IMR-90 (cell line): Measurements from ENCODE around the gene CAPS2. TPM values are rescaled to one million over a fixed set of nuclear protein-coding genes. Genes with fewer than 3 reads are reported as not detected.

ENCODE experiments used
- ATAC-seq: fragments of 200-7000 bp; cut with Tn5 transposase; 2 replicates; pipeline ENCODE4 v1.9.1; 2020; ENCODE audit warnings: low read depth, mild to moderate bottlenecking, moderate library complexity
- BruUV-seq: library from RNA; stranded (reverse); fragments of 400-500 nt; replicated peaks from 2 replicates; lab custom pipeline; 2021; lab: Mats Ljungman, UMichigan
- CTCF ChIA-PET: fragments of 300-600 bp; formaldehyde crosslinking; extraction: SDS; loops from one replicate; lab custom pipeline; 2021; ENCODE audit warnings: antibody characterized with exemption; lab: Yijun Ruan, JAX
- POLR2A ChIA-PET: fragments of 300-600 bp; sonication (Branson Sonifier 250); formaldehyde crosslinking; loops from one replicate; lab custom pipeline; 2022; ENCODE audit warnings: antibody characterized with exemption; ENCODE audit not compliant: unreplicated experiment; lab: Charles Lee
- DNase-seq: peaks from one replicate; pipeline ENCODE4 v3.0.0; 2013
- H2AFZ ChIP-seq: replicated peaks from 2 replicates; pipeline ENCODE3; 2013; ENCODE audit warnings: low read length, mild to moderate bottlenecking; ENCODE audit not compliant: poor library complexity
- H2AK5ac ChIP-seq: 2 replicates; pipeline ENCODE4 v1.6.1; 2013; ENCODE audit warnings: low read depth, low read length, inconsistent platforms
- H2AK9ac ChIP-seq: replicated peaks from 2 replicates; pipeline ENCODE3; 2013; ENCODE audit warnings: mild to moderate bottlenecking, low read depth, low read length, moderate library complexity; ENCODE audit not compliant: poor library complexity
- H2BK120ac ChIP-seq: 2 replicates; pipeline ENCODE4 v1.6.1; 2013; ENCODE audit warnings: low read depth, low read length, inconsistent platforms
- H2BK15ac ChIP-seq: 3 replicates; pipeline ENCODE4 v1.6.1; 2013; ENCODE audit warnings: low read depth, low read length, inconsistent platforms
- H2BK20ac ChIP-seq: 2 replicates; pipeline ENCODE4 v1.6.1; 2013; ENCODE audit warnings: low read depth, mild to moderate bottlenecking, inconsistent platforms, low read length, moderate library complexity
- H2BK5ac ChIP-seq: 2 replicates; pipeline ENCODE4 v1.6.1; 2013; ENCODE audit warnings: mild to moderate bottlenecking, low read depth, low read length, inconsistent platforms; ENCODE audit not compliant: poor library complexity, severe bottlenecking
- H3K14ac ChIP-seq: replicated peaks from 2 replicates; pipeline ENCODE4 v1.6.1; 2013; ENCODE audit warnings: low read depth, low read length, inconsistent platforms
- H3K18ac ChIP-seq: 2 replicates; pipeline ENCODE4 v1.6.1; 2013; ENCODE audit warnings: low read depth, low read length, control low read depth
- H3K23ac ChIP-seq: 2 replicates; pipeline ENCODE4 v1.6.1; 2013; ENCODE audit warnings: low read depth, low read length, inconsistent platforms
- H3K27ac ChIP-seq: 2 replicates; pipeline ENCODE4 v1.5.1; 2013; ENCODE audit warnings: mild to moderate bottlenecking, control low read depth, low read length; ENCODE audit not compliant: insufficient read depth
- H3K27me3 ChIP-seq: 2 replicates; pipeline ENCODE4 v1.6.1; 2013; ENCODE audit warnings: low read length; ENCODE audit not compliant: control insufficient read depth, insufficient read depth
- H3K36me3 ChIP-seq: 2 replicates; pipeline ENCODE4 v1.6.1; 2013; ENCODE audit warnings: low read length, mixed read lengths; ENCODE audit not compliant: control insufficient read depth, insufficient read depth
- H3K4ac ChIP-seq: 2 replicates; pipeline ENCODE4 v1.6.1; 2013; ENCODE audit warnings: low read depth, low read length, inconsistent platforms
- H3K4me1 ChIP-seq: 2 replicates; pipeline ENCODE4 v1.6.1; 2013; ENCODE audit warnings: low read length, mixed read lengths; ENCODE audit not compliant: control insufficient read depth, insufficient read depth
- H3K4me2 ChIP-seq: 2 replicates; pipeline ENCODE4 v1.6.1; 2013; ENCODE audit warnings: low read depth, mild to moderate bottlenecking, control low read depth, low read length, moderate library complexity
- H3K4me3 ChIP-seq: 2 replicates; pipeline ENCODE4 v1.5.1; 2013; ENCODE audit warnings: low read depth, mild to moderate bottlenecking, control low read depth, low read length, moderate library complexity; ENCODE audit not compliant: insufficient read depth
- H3K56ac ChIP-seq: 2 replicates; pipeline ENCODE4 v1.6.1; 2013; ENCODE audit warnings: low read length, inconsistent platforms; ENCODE audit not compliant: insufficient read depth; ENCODE audit errors: extremely low read depth
- H3K79me1 ChIP-seq, 2 experiments: 2 replicates each; pipeline ENCODE4 v1.6.1; 2013; ENCODE audit warnings: low read length in 2 of 2, inconsistent platforms in 1 of 2, low read depth in 1 of 2
- H3K9ac ChIP-seq: 2 replicates; pipeline ENCODE4 v1.6.1; 2013; ENCODE audit warnings: low read depth, low read length, control low read depth
- H3K9me1 ChIP-seq: 2 replicates; pipeline ENCODE4 v1.6.1; 2013; ENCODE audit warnings: low read length, inconsistent platforms; ENCODE audit not compliant: insufficient read depth
- H3K9me3 ChIP-seq: 2 replicates; pipeline ENCODE4 v1.6.1; 2013; ENCODE audit warnings: low read length; ENCODE audit not compliant: control insufficient read depth, insufficient read depth
- H4K20me1 ChIP-seq: 2 replicates; pipeline ENCODE4 v1.6.1; 2013; ENCODE audit warnings: low read length, inconsistent platforms; ENCODE audit not compliant: insufficient read depth
- H4K5ac ChIP-seq: 2 replicates; pipeline ENCODE4 v1.6.1; 2013; ENCODE audit warnings: mild to moderate bottlenecking, low read depth, low read length, control low read depth
- H4K8ac ChIP-seq, 2 experiments: 2 replicates each; pipeline ENCODE4 v1.6.1; 2013; ENCODE audit warnings: low read depth in 2 of 2, low read length in 2 of 2, control low read depth in 1 of 2, inconsistent platforms in 1 of 2
- H4K91ac ChIP-seq: 2 replicates; pipeline ENCODE4 v1.6.1; 2013; ENCODE audit warnings: low read depth, low read length, inconsistent platforms; ENCODE audit not compliant: insufficient read depth
- CEBPB ChIP-seq: IDR thresholded peaks from 2 replicates; pipeline ENCODE4 v1.6.1; 2012; ENCODE audit warnings: low read depth, low read length, improper control_type of control experiment
- RCOR1 ChIP-seq: IDR thresholded peaks from 2 replicates; pipeline ENCODE4 v1.6.1; 2012; ENCODE audit warnings: mild to moderate bottlenecking, low read length, improper control_type of control experiment; ENCODE audit not compliant: insufficient replicate concordance
- WGBS, 2 experiments: methylation state at CpG; one replicate each; pipeline versions ENCODE4 v1.1.5 to v1.1.7; 2013; ENCODE audit warnings: missing lambda C conversion rate in 2 of 2; ENCODE audit not compliant: insufficient read length in 1 of 2; ENCODE audit errors: extremely low coverage in 2 of 2; 5-methylcytosine and 5-hydroxymethylcytosine counted together
- dilution Hi-C: fragments of 300-500 bp; cut with HindIII; formaldehyde crosslinking; loops from one replicate; pipeline ENCODE4 v1.14.3; 2018; ENCODE audit warnings: low sequenced_read_pairs; ENCODE audit not compliant: unreplicated experiment
- in situ Hi-C: fragments of 300-500 bp; cut with MboI; formaldehyde crosslinking; loops from 3 replicates; pipeline ENCODE4 v1.14.3; 2019; ENCODE audit warnings: low sequenced_read_pairs, inconsistent platforms, mixed read lengths
- intact Hi-C: fragments of 100-400 bp; cut with micrococcal nuclease; formaldehyde crosslinking; loops from 2 replicates; pipeline ENCODE4 v1.10.0; 2022
- polyA plus RNA-seq, 3 experiments: library from polyadenylated mRNA; depleted of rRNA; stranded (reverse); fragments of >200 nt; gene quantifications; 2 replicates each; pipeline ENCODE4 v1.2.3, GENCODE V29; 2012; ENCODE audit warnings: low replicate concordance in 1 of 3
- total RNA-seq: library from RNA; depleted of rRNA; stranded (reverse); fragments of >200 nt; gene quantifications from 2 replicates; pipeline ENCODE4 v1.2.3, GENCODE V29; 2012

Gene CAPS2
- total and polyA plus RNA-seq, 2 of the 4 experiments (the other 2 are of a cell fraction): 1.2 to 2.7 TPM

- no peak overlapping the region for H3K9ac ChIP-seq
- H3K4me2 ChIP-seq: no peak overlapping the region
- DNase-seq (no peak), ATAC-seq (no peak)
- H3K4ac ChIP-seq: no peak overlapping the region
- no peak overlapping the region for H3K27ac ChIP-seq
- H3K23ac ChIP-seq: no peak overlapping the region
- H2BK20ac ChIP-seq: no peak overlapping the region
- H2AFZ ChIP-seq: no peak overlapping the region
- H3K9me1 ChIP-seq: no peaks in the 10 kb centered on the region
- H3K36me3 ChIP-seq: no peaks in the 10 kb centered on the region
- H2BK15ac ChIP-seq: no peak overlapping the region
- H3K18ac ChIP-seq: no peak overlapping the region
- ChIA-PET POLR2A (no interaction called here), CTCF (no interaction called here)
- H2AK9ac ChIP-seq: no peak overlapping the region
- intact Hi-C loops: no loop called here
- H4K91ac ChIP-seq: no peak overlapping the region
- no peak overlapping the region for H2BK120ac ChIP-seq
- H3K79me1 ChIP-seq: no peaks in the 10 kb centered on the region
- no peak overlapping the region for H4K5ac ChIP-seq
- no peak overlapping the region for H3K14ac ChIP-seq
- no peaks in the 10 kb centered on the region for H3K4me1 ChIP-seq
- H2BK5ac ChIP-seq: no peak overlapping the region
- H2AK5ac ChIP-seq: no peak overlapping the region
- in situ Hi-C loops: no loop called here
- no peaks in the 10 kb centered on the region for H4K20me1 ChIP-seq
- no peak overlapping the region for H4K8ac ChIP-seq
- no peaks in the 10 kb centered on the region; the same call in 1 of the 2 replicates for H3K27me3 ChIP-seq
- BruUV-seq: no TSS peak
- dilution Hi-C loops: no loop called here
- no peak overlapping the region for H3K4me3 ChIP-seq
- no peaks in the 10 kb centered on the region for H3K9me3 ChIP-seq
- no CpG with 5 or more reads among the region's 2 CpGs for WGBS, 2 experiments
- H3K56ac ChIP-seq: no peak overlapping the region
- TF ChIP-seq CEBPB (no peak), RCOR1 (no peak)
Measured at GRCh38 chr12:75269209-75269608, 60.9 kb downstream of the CAPS2 start.
